K562 (cell line): ENCODE results near the gene CNTN4. TPM values are rescaled to one million over a fixed set of nuclear protein-coding genes. Genes with fewer than 3 reads are reported as not detected.

Experiments
- ATAC-seq: fragments of 200-7000 bp; cut with Tn5 transposase; 3 replicates; pipeline ENCODE4 v1.9.1; 2020; ENCODE audit warnings: moderate library complexity
- BruUV-seq: library from RNA; stranded (reverse); fragments of 400-500 nt; replicated peaks from 2 replicates; lab custom pipeline; 2021; lab: Mats Ljungman, UMichigan
- CTCF ChIA-PET: fragments of 300-600 bp; formaldehyde crosslinking; extraction: SDS; loops from one replicate; lab custom pipeline; 2021; ENCODE audit warnings: low intra/inter-chr PET ratio; lab: Yijun Ruan, JAX
- POLR2A ChIA-PET: fragments of 300-600, 350-650 bp; sonication (Branson Sonifier 250); formaldehyde crosslinking; extraction: SDS; loops from one replicate; lab custom pipeline; 2021; ENCODE audit warnings: antibody characterized with exemption, inconsistent platforms; lab: Yijun Ruan, JAX
- DNase-seq, 4 experiments: peaks; one replicate each; pipeline versions ENCODE4 v3.0.0 to v3.0.0-alpha.2; 2011 to 2018; ENCODE audit warnings: low spot score in 3 of 4, mixed read lengths in 3 of 4; ENCODE audit errors: extremely low read depth in 1 of 4
- FAIRE-seq: peaks from 2 replicates; lab custom pipeline; 2011; peaks lifted over from hg19 to GRCh38; lab: Jason Lieb, UNC
- H2AFZ ChIP-seq: 2 replicates; pipeline ENCODE4 v1.6.0; 2011; ENCODE audit warnings: low read depth, low read length, control low read depth, inconsistent platforms
- H3K27ac ChIP-seq: fragments of 200-600 bp; 3 replicates; pipeline ENCODE4 v1.8.0; 2011; ENCODE audit warnings: low read depth, mild to moderate bottlenecking, control low read depth, inconsistent platforms, low read length, moderate library complexity, mixed read lengths; ENCODE audit errors: extremely low read depth
- H3K27me3 ChIP-seq, 2 experiments: fragments of 300-600 bp in 1 of 2; 2 replicates in 1 of 2; 3 replicates in 1 of 2; pipeline versions ENCODE4 v1.6.0 to v1.8.0; 2011; ENCODE audit warnings: inconsistent platforms in 2 of 2, low read length in 2 of 2, mild to moderate bottlenecking in 1 of 2, mixed read lengths in 1 of 2, moderate library complexity in 1 of 2; ENCODE audit not compliant: control insufficient read depth in 2 of 2, insufficient read depth in 2 of 2
- H3K36me3 ChIP-seq: fragments of 300-600 bp; 3 replicates; pipeline ENCODE4 v1.8.0; 2011; ENCODE audit warnings: mild to moderate bottlenecking, low read length, inconsistent platforms; ENCODE audit not compliant: control insufficient read depth, insufficient read depth
- H3K4me1 ChIP-seq, 2 experiments: fragments of 200-600 bp in 1 of 2; replicated peaks in 1 of 2; 2 replicates in 1 of 2; 3 replicates in 1 of 2; pipeline versions ENCODE4 v1.5.1 to v1.8.0; 2011; ENCODE audit warnings: inconsistent platforms in 2 of 2, low read length in 2 of 2, mild to moderate bottlenecking in 1 of 2, mixed read lengths in 1 of 2, moderate library complexity in 1 of 2; ENCODE audit not compliant: control insufficient read depth in 2 of 2, insufficient read depth in 2 of 2
- H3K4me2 ChIP-seq: 2 replicates; pipeline ENCODE4 v1.6.1; 2011; ENCODE audit warnings: low read length, control low read depth, inconsistent platforms, mixed read lengths; ENCODE audit not compliant: insufficient read depth
- H3K4me3 ChIP-seq: fragments of 200-600 bp; sonication (generic), shearing (Covaris generic); 2 replicates; pipeline ENCODE4 v1.5.1; 2016; ENCODE audit warnings: control low read depth, inconsistent platforms
- H3K79me2 ChIP-seq: fragments of 200-600 bp; 3 replicates; pipeline ENCODE4 v1.8.0; 2011; ENCODE audit warnings: low read length, inconsistent platforms; ENCODE audit not compliant: control insufficient read depth, insufficient read depth
- H3K9ac ChIP-seq, 2 experiments: 2 replicates each; pipeline versions ENCODE4 v1.6.0 to v1.6.1; 2011; ENCODE audit warnings: low read depth in 2 of 2, low read length in 2 of 2, control low read depth in 1 of 2, inconsistent platforms in 1 of 2, mild to moderate bottlenecking in 1 of 2, mixed read lengths in 1 of 2; ENCODE audit not compliant: insufficient read depth in 1 of 2
- H3K9me1 ChIP-seq: one replicate; pipeline ENCODE4 v1.6.0; 2011; ENCODE audit warnings: inconsistent platforms, mild to moderate bottlenecking, low read length, moderate library complexity; ENCODE audit not compliant: control insufficient read depth, insufficient read depth
- H3K9me3 ChIP-seq: replicated peaks from 2 replicates; pipeline ENCODE4 v1.5.1; 2011; ENCODE audit warnings: low read depth, low read length, inconsistent platforms; ENCODE audit not compliant: control insufficient read depth, insufficient read depth
- H4K20me1 ChIP-seq: replicated peaks from 2 replicates; pipeline ENCODE4 v1.6.1; 2011; ENCODE audit warnings: low read length, inconsistent platforms, mixed read lengths; ENCODE audit not compliant: control insufficient read depth, insufficient read depth
- HLTF ChIP-seq: fragments of 450-650 bp; IDR thresholded peaks from 2 replicates; pipeline ENCODE4 v1.6.1; 2016
- RFX1 ChIP-seq: fragments of 450-650 bp; IDR thresholded peaks from 2 replicates; pipeline ENCODE4 v1.6.1; 2016; ENCODE audit warnings: mild to moderate bottlenecking, moderate library complexity
- SAFB2 ChIP-seq: fragments of 200-400 bp; formaldehyde crosslinking; IDR thresholded peaks from 2 replicates; pipeline ENCODE4 v1.6.1; 2018; ENCODE audit warnings: borderline replicate concordance, low read length, low read depth, moderate library complexity; ENCODE audit not compliant: severe bottlenecking
- ZBED1 ChIP-seq: IDR thresholded peaks from 2 replicates; pipeline ENCODE4 v1.6.1; 2014
- ZNF764 ChIP-seq: fragments of 250-450 bp; sonication (Bioruptor Pico); IDR thresholded peaks from 2 replicates; pipeline ENCODE4 v1.4.0; 2020; ENCODE audit warnings: low read depth, mild to moderate bottlenecking, moderate library complexity
- ZSCAN32 ChIP-seq: fragments of 450-650 bp; formaldehyde crosslinking; IDR thresholded peaks from 2 replicates; pipeline ENCODE4 v1.4.0; 2020; ENCODE audit warnings: mild to moderate bottlenecking, moderate library complexity
- WGBS: fragments of 100-300 bp; shearing (Covaris generic); methylation state at CpG from one replicate; pipeline ENCODE4 v1.1.6; 2016; ENCODE audit warnings: low coverage, mixed read lengths; ENCODE audit not compliant: insufficient coverage; ENCODE audit errors: missing lambda C conversion rate; 5-methylcytosine and 5-hydroxymethylcytosine counted together
- in situ Hi-C: fragments of 300-500 bp; cut with MboI; formaldehyde crosslinking; loops from 4 replicates; pipeline ENCODE4 v1.15.0; 2018; ENCODE audit warnings: inconsistent platforms, mixed read lengths
- intact Hi-C: fragments of 100-400 bp; cut with micrococcal nuclease; formaldehyde crosslinking; loops from 2 replicates; pipeline ENCODE4 v1.14.2; 2022
- polyA plus RNA-seq, 8 experiments: library from polyadenylated mRNA; depleted of rRNA in 4 of 8; stranded (reverse) in 5 of 8; unstranded in 3 of 8; fragments of >200 nt; fragmentation: Nextera tagmentation in 2 of 8; fragmentation: Illumina TruSeq in 1 of 8; extraction: Ambion mirVana in 2 of 8; extraction: Trizol in 1 of 8; gene quantifications; 2 replicates each; pipeline versions ENCODE4 v1.2.1 to v1.2.3, GENCODE V29; 2011 to 2014; ENCODE audit warnings: inconsistent platforms in 1 of 8, missing spikeins in 1 of 8
- total RNA-seq, 7 experiments: library from RNA; depleted of rRNA in 6 of 7; stranded (reverse); fragments of >200 nt in 6 of 7; fragmentation: Illumina TruSeq in 2 of 7; extraction: Trizol in 2 of 7; gene quantifications; 2 replicates each; pipeline versions ENCODE4 v1.2.1 to v1.2.3, GENCODE V29; 2011 to 2021; ENCODE audit warnings: low replicate concordance in 1 of 7
- TF ChIP-seq, protein P1 (sequence below): sonication (generic); formaldehyde crosslinking; IDR thresholded peaks from 2 replicates; pipeline ENCODE4 v1.8.0; 2023; ENCODE audit warnings: missing genetic modification reagents, mild to moderate bottlenecking, borderline replicate concordance
- TF ChIP-seq, protein P2 (sequence below): fragments of 450-650 bp; conservative IDR thresholded peaks from 2 replicates; pipeline ENCODE4 v1.6.1; 2016; ENCODE audit warnings: missing genetic modification characterization, low read depth, mild to moderate bottlenecking, missing compliant biosample characterization, moderate library complexity
- TF ChIP-seq, protein P3 (sequence below), 2 experiments: fragments of 450-650 bp in 1 of 2; IDR thresholded peaks; 2 replicates each; pipeline ENCODE4 v1.6.1; 2011 to 2017; ENCODE audit warnings: low read depth in 2 of 2, antibody characterized with exemption in 1 of 2, borderline replicate concordance in 1 of 2, low read length in 1 of 2, mild to moderate bottlenecking in 1 of 2, mixed read lengths in 1 of 2; ENCODE audit not compliant: control insufficient read depth in 1 of 2

Gene CNTN4
- total and polyA plus RNA-seq, 9 of the 15 experiments (the other 6 are each of a cell fraction or from before 2014, with no cell fraction given): not detected

DNA sequence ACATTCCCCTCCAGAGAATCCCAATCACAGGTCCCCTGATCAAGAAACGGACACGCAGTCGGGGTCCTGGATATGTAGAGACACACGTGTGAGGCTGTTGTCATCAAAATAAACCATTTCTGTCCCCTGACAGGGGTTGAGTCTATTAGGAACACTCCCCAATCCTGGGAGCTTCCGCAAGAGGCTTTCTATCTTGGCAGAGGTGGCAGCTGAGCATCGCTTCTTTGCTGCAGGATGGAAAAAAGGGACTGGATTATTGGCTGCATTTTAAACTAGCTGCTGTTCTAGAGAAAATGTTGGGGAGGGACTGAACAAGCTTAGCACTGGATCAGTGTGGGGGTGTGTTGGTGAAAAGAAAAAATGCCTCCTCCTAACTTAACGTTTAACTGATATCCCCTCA, 2.5 kb upstream of the CNTN4 start (continued):
- TF ChIP-seq, protein P1, sequence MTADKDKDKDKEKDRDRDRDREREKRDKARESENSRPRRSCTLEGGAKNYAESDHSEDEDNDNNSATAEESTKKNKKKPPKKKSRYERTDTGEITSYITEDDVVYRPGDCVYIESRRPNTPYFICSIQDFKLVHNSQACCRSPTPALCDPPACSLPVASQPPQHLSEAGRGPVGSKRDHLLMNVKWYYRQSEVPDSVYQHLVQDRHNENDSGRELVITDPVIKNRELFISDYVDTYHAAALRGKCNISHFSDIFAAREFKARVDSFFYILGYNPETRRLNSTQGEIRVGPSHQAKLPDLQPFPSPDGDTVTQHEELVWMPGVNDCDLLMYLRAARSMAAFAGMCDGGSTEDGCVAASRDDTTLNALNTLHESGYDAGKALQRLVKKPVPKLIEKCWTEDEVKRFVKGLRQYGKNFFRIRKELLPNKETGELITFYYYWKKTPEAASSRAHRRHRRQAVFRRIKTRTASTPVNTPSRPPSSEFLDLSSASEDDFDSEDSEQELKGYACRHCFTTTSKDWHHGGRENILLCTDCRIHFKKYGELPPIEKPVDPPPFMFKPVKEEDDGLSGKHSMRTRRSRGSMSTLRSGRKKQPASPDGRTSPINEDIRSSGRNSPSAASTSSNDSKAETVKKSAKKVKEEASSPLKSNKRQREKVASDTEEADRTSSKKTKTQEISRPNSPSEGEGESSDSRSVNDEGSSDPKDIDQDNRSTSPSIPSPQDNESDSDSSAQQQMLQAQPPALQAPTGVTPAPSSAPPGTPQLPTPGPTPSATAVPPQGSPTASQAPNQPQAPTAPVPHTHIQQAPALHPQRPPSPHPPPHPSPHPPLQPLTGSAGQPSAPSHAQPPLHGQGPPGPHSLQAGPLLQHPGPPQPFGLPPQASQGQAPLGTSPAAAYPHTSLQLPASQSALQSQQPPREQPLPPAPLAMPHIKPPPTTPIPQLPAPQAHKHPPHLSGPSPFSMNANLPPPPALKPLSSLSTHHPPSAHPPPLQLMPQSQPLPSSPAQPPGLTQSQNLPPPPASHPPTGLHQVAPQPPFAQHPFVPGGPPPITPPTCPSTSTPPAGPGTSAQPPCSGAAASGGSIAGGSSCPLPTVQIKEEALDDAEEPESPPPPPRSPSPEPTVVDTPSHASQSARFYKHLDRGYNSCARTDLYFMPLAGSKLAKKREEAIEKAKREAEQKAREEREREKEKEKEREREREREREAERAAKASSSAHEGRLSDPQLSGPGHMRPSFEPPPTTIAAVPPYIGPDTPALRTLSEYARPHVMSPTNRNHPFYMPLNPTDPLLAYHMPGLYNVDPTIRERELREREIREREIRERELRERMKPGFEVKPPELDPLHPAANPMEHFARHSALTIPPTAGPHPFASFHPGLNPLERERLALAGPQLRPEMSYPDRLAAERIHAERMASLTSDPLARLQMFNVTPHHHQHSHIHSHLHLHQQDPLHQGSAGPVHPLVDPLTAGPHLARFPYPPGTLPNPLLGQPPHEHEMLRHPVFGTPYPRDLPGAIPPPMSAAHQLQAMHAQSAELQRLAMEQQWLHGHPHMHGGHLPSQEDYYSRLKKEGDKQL (CRISPR knock-in tag): no peak
- TF ChIP-seq RFX1 (no peak), ZNF764 (CRISPR knock-in tag) (no peak), ZSCAN32 (no peak)

DNA sequence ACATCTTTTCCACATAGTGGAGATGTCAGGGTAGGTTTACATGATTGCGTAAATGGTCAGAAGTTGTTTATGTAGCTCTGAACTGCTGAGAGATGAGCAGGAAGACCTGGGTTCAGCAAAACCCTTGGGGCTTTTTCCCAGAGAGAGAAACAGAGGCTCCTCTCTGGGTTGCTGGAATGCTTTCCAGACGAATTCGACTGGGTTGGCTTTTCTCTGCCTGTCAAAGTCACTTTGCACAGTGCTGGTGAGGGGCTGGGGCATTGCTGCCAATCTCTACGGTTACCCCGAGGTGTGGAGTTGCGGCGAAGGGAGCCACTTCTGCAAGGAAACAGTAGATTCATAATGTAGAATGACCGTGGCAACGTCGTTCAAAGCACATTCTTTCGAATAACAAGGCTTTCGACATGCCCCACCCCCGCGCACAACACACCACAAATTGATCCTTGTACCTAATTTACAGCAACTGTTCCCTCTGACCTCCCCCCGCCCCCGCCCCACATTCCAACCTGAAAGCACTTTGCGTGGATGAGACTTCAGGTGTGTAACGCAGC, 950 bp upstream of the CNTN4 start:
- H3K27ac ChIP-seq: no peak overlapping the region
- WGBS: 2% methylated on average over 16 of the region's 18 CpGs
- DNase-seq: no peak
- H3K4me3 ChIP-seq: no peak overlapping the region
- H3K4me1 ChIP-seq: no peaks in the 10 kb centered on the region
- ATAC-seq: no peak
- BruUV-seq: no TSS peak
- H3K9me3 ChIP-seq: no peaks in the 10 kb centered on the region
- no peaks in the 10 kb centered on the region for H4K20me1 ChIP-seq
- H3K4me2 ChIP-seq: no peak overlapping the region
- no peaks in the 10 kb centered on the region for H3K27me3 ChIP-seq
- TF ChIP-seq, protein P2, sequence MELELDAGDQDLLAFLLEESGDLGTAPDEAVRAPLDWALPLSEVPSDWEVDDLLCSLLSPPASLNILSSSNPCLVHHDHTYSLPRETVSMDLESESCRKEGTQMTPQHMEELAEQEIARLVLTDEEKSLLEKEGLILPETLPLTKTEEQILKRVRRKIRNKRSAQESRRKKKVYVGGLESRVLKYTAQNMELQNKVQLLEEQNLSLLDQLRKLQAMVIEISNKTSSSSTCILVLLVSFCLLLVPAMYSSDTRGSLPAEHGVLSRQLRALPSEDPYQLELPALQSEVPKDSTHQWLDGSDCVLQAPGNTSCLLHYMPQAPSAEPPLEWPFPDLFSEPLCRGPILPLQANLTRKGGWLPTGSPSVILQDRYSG (tag): no peak
- TF ChIP-seq SAFB2 (no peak), ZBED1 (no peak), HLTF (no peak)
- TF ChIP-seq, protein P3, sequence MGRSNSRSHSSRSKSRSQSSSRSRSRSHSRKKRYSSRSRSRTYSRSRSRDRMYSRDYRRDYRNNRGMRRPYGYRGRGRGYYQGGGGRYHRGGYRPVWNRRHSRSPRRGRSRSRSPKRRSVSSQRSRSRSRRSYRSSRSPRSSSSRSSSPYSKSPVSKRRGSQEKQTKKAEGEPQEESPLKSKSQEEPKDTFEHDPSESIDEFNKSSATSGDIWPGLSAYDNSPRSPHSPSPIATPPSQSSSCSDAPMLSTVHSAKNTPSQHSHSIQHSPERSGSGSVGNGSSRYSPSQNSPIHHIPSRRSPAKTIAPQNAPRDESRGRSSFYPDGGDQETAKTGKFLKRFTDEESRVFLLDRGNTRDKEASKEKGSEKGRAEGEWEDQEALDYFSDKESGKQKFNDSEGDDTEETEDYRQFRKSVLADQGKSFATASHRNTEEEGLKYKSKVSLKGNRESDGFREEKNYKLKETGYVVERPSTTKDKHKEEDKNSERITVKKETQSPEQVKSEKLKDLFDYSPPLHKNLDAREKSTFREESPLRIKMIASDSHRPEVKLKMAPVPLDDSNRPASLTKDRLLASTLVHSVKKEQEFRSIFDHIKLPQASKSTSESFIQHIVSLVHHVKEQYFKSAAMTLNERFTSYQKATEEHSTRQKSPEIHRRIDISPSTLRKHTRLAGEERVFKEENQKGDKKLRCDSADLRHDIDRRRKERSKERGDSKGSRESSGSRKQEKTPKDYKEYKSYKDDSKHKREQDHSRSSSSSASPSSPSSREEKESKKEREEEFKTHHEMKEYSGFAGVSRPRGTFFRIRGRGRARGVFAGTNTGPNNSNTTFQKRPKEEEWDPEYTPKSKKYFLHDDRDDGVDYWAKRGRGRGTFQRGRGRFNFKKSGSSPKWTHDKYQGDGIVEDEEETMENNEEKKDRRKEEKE (IDR thresholded peaks at IDR 0.05; ENCODE audit: borderline replicate concordance in 1 of 2, control insufficient read depth in 1 of 2, low read depth in 2 of 2, low read length in 1 of 2): no peak
- in situ Hi-C loops: no loop called here
- intact Hi-C loops: no loop called here
- H3K9ac ChIP-seq: no peak overlapping the region
- no peaks in the 10 kb centered on the region for H3K36me3 ChIP-seq
- ChIA-PET CTCF (no interaction called here), POLR2A (no interaction called here)
- no peak for FAIRE-seq
- no peak overlapping the region for H2AFZ ChIP-seq
- H3K9me1 ChIP-seq: no peaks in the 10 kb centered on the region
- no peaks in the 10 kb centered on the region for H3K79me2 ChIP-seq
